ENCODE data around the gene DYDC1. TPM values are rescaled to one million over a fixed set of nuclear protein-coding genes. Genes with fewer than 3 reads are reported as not detected.
"Not testable (repeated sequence)": the region's sequence is repeated elsewhere in the genome, so short reads cannot be mapped to it uniquely, and the experiment has no call there.

DYDC1 gene
- total and polyA plus RNA-seq, 2 donors (not counting 3 experiments of a cell fraction or from before 2014, with no cell fraction given) = not detected

- BruUV-seq (replicated peaks) = no TSS peak
- no peak for FAIRE-seq
- H3K9me3 ChIP-seq (replicated peaks; ENCODE audit: control insufficient read depth, insufficient read depth, low read length) = no peaks in the 10 kb centered on the region
- no peaks in the 10 kb centered on the region for H3K9me1 ChIP-seq (replicated peaks; ENCODE audit: control insufficient read depth, extremely low read depth, insufficient read depth, low read length)
- H3K4me1 ChIP-seq (ENCODE audit: control insufficient read depth, extremely low read depth, insufficient read depth, low read length) = peaks cover 3% of the 10 kb centered on the region
- no peaks in the 10 kb centered on the region for H3K36me3 ChIP-seq (ENCODE audit: control insufficient read depth in 2 of 2, extremely low read depth in 1 of 2, insufficient read depth in 2 of 2, low read length in 2 of 2)
- dilution Hi-C loops (cut with MboI; ENCODE audit: extremely low pct_ligation_motif_present, low sequenced_read_pairs) (no loop called here), intact Hi-C loops (cut with micrococcal nuclease) (no loop called here)
- no peak overlapping the region for H2AFZ ChIP-seq (ENCODE audit: low read depth, low read length)
- H4K20me1 ChIP-seq (replicated peaks; ENCODE audit: control insufficient read depth, extremely low read depth, insufficient read depth, low read length) = no peaks in the 10 kb centered on the region
- H3K27ac ChIP-seq (ENCODE audit: insufficient read depth, low read depth, low read length) = no peak overlapping the region
- POLR2A ChIA-PET = no interaction called here
- CTCF ChIA-PET = interaction anchor here (1.8 kb wide), 1 partner anchor 19 kb away, joined by 5 read pairs; no protein-coding TSS in a partner anchor
- no peak for TF ChIP-seq MAX (IDR thresholded peaks at IDR 0.05; ENCODE audit: insufficient read depth, insufficient read length)
- no peak for TF ChIP-seq JUN (IDR thresholded peaks at IDR 0.05; ENCODE audit: borderline replicate concordance, insufficient read depth, insufficient read length, low read depth)
- no peak for TF ChIP-seq CTCF (IDR thresholded peaks at IDR 0.05; ENCODE audit: extremely low read depth in 1 of 2, insufficient read depth in 1 of 2, low read depth in 1 of 2, low read length in 2 of 2)
- no peak for TF ChIP-seq POLR2A (IDR thresholded peaks at IDR 0.05; ENCODE audit: low read depth, low read length)
- TF ChIP-seq POLR2AphosphoS5 (IDR thresholded peaks at IDR 0.05; ENCODE audit: insufficient read depth, low read depth, low read length) = no peak
- no peak for TF ChIP-seq EZH2 (IDR thresholded peaks at IDR 0.05; ENCODE audit: borderline replicate concordance, low read depth, low read length, severe bottlenecking)
- TF ChIP-seq FOS (IDR thresholded peaks at IDR 0.05; ENCODE audit: borderline replicate concordance, insufficient read depth, low read length) = no peak
- no peak for TF ChIP-seq GATA2 (IDR thresholded peaks at IDR 0.05; ENCODE audit: insufficient read depth, insufficient read length, low read depth, low read length)
- TF ChIP-seq MYC (IDR thresholded peaks at IDR 0.05; ENCODE audit: low read depth, low read length) = no peak
- H3K9ac ChIP-seq (replicated peaks; ENCODE audit: extremely low read depth, insufficient read depth, low read length) = no peak overlapping the region
- no peak overlapping the region for H3K4me3 ChIP-seq (replicated peaks in 1 of 3; ENCODE audit: insufficient read depth in 1 of 3, low read depth in 1 of 3, low read length in 3 of 3)
- no peak overlapping the region for H3K4me2 ChIP-seq (ENCODE audit: insufficient read depth, low read length)
- H3K27me3 ChIP-seq (ENCODE audit: control insufficient read depth in 2 of 2, insufficient read depth in 2 of 2, low read length in 2 of 2) = peaks cover 28 to 38% of the 10 kb centered on the region in 2 experiments
- no peak for DNase-seq (ENCODE audit: low read depth, low spot score)
- no peaks in the 10 kb centered on the region for H3K79me2 ChIP-seq (ENCODE audit: control insufficient read depth, insufficient read depth, low read length)
These were observed 3.1 kb upstream of the DYDC1 start for GRCh38 chr10:80359644-80360043.

- DNase-seq (ENCODE audit: low read depth, low spot score); H3K27ac ChIP-seq (ENCODE audit: insufficient read depth, low read depth, low read length); H3K9ac ChIP-seq (replicated peaks; ENCODE audit: extremely low read depth, insufficient read depth, low read length); H3K9me1 ChIP-seq (replicated peaks; ENCODE audit: control insufficient read depth, extremely low read depth, insufficient read depth, low read length); H3K79me2 ChIP-seq (ENCODE audit: control insufficient read depth, insufficient read depth, low read length); H3K4me1 ChIP-seq (ENCODE audit: control insufficient read depth, extremely low read depth, insufficient read depth, low read length); BruUV-seq (replicated peaks); H3K36me3 ChIP-seq (ENCODE audit: control insufficient read depth in 2 of 2, extremely low read depth in 1 of 2, insufficient read depth in 2 of 2, low read length in 2 of 2); intact Hi-C loops (cut with micrococcal nuclease); FAIRE-seq; dilution Hi-C loops (cut with MboI; ENCODE audit: extremely low pct_ligation_motif_present, low sequenced_read_pairs); H4K20me1 ChIP-seq (replicated peaks; ENCODE audit: control insufficient read depth, extremely low read depth, insufficient read depth, low read length); H3K9me3 ChIP-seq (replicated peaks; ENCODE audit: control insufficient read depth, insufficient read depth, low read length); H3K4me2 ChIP-seq (ENCODE audit: insufficient read depth, low read length); H2AFZ ChIP-seq (ENCODE audit: low read depth, low read length); POLR2A ChIA-PET; H3K4me3 ChIP-seq (replicated peaks in 1 of 3; ENCODE audit: insufficient read depth in 1 of 3, low read depth in 1 of 3, low read length in 3 of 3): not testable (repeated sequence)
- H3K27me3 ChIP-seq (ENCODE audit: control insufficient read depth in 2 of 2, insufficient read depth in 2 of 2, low read length in 2 of 2) = peaks cover 29 to 35% of the 10 kb centered on the region in 2 experiments
- CTCF ChIA-PET = interaction anchor here (1.8 kb wide), 1 partner anchor 20 kb away, joined by 5 read pairs; no protein-coding TSS in a partner anchor
These were observed 2.4 kb upstream of the DYDC1 start for GRCh38 chr10:80358925-80359324.

Measured in endothelial cell of umbilical vein (primary cell).